K562 (cell line): ENCODE results near the gene OR2Y1.

ENCODE experiments used
- CTCF ChIP-seq, 3 experiments: IDR thresholded peaks in 2 of 3; conservative IDR thresholded peaks in 1 of 3; 2 replicates each; pipeline ENCODE4 v1.5.1; 2011 to 2012; ENCODE audit warnings: low read length in 3 of 3, mild to moderate bottlenecking in 3 of 3, control low read depth in 2 of 3, improper control_type of control experiment in 1 of 3, inconsistent platforms in 1 of 3, low read depth in 1 of 3, mixed read lengths in 1 of 3, moderate library complexity in 1 of 3; ENCODE audit not compliant: insufficient read depth in 2 of 3
- HBP1 ChIP-seq: fragments of 450-650 bp; formaldehyde crosslinking; IDR thresholded peaks from 2 replicates; pipeline ENCODE4 v1.4.0; 2022; ENCODE audit warnings: missing genetic modification characterization
- KAT7 ChIP-seq: sonication (generic); formaldehyde crosslinking; IDR thresholded peaks from 2 replicates; pipeline ENCODE4 v1.8.0; 2022; ENCODE audit warnings: missing genetic modification reagents, mild to moderate bottlenecking, borderline replicate concordance
- POLR2A ChIP-seq: fragments of 450-650 bp; conservative IDR thresholded peaks from 2 replicates; pipeline ENCODE4 v1.6.1; 2016
- PRPF4 ChIP-seq: fragments of 200-400 bp; formaldehyde crosslinking; IDR thresholded peaks from one replicate; pipeline ENCODE4 v1.6.1; 2017; ENCODE audit warnings: low read length, low read depth, mild to moderate bottlenecking; ENCODE audit not compliant: insufficient read depth, poor library complexity, severe bottlenecking
- SMARCA4 ChIP-seq: fragments of 450-650 bp; IDR thresholded peaks from 2 replicates; pipeline ENCODE4 v1.6.1; 2016
- WHSC1 ChIP-seq: IDR thresholded peaks from one replicate; pipeline ENCODE4 v1.6.1; 2012; ENCODE audit warnings: low read length, control low read depth, inconsistent platforms
- ZBTB11 ChIP-seq, 3 experiments: fragments of 200-800 bp in 1 of 3; fragments of 250-450 bp in 1 of 3; fragments of 450-650 bp in 1 of 3; sonication (Bioruptor Pico) in 1 of 3; sonication (Bioruptor generic) in 1 of 3; formaldehyde crosslinking in 1 of 3; IDR thresholded peaks; 2 replicates each; pipeline versions ENCODE4 v1.6.1 to v1.8.0; 2016 to 2022; ENCODE audit warnings: mild to moderate bottlenecking in 2 of 3, missing genetic modification characterization in 2 of 3, missing compliant biosample characterization in 1 of 3, moderate library complexity in 1 of 3
- ZFX ChIP-seq: sonication (generic); formaldehyde crosslinking; IDR thresholded peaks from 2 replicates; pipeline ENCODE4 v1.8.0; 2022; ENCODE audit warnings: mild to moderate bottlenecking, missing genetic modification reagents, moderate library complexity

- TF ChIP-seq KAT7 (CRISPR knock-in tag): no peak
- TF ChIP-seq ZFX (CRISPR knock-in tag): no peak
- TF ChIP-seq ZBTB11 (CRISPR knock-in tag; IDR thresholded peaks at IDR 0.05): no peak
- TF ChIP-seq HBP1 (CRISPR knock-in tag): no peak
- TF ChIP-seq PRPF4: no peak
- no peak for TF ChIP-seq WHSC1
- no peak for TF ChIP-seq POLR2A
- no peak for TF ChIP-seq CTCF (IDR thresholded peaks at IDR 0.05 in 2 of 3, conservative IDR thresholded peaks at IDR 0.05 in 1 of 3; ENCODE audit: insufficient read depth in 2 of 3, low read depth in 1 of 3, low read length in 3 of 3)
- no peak for TF ChIP-seq SMARCA4
Measured at GRCh38 chr5:180787711-180788431, 48.0 kb upstream of the OR2Y1 start.
